GM19193 (cell line): ENCODE results near the gene STX8.
A peak's percentile ranks its signal among the peaks of the same experiment; 100 is the strongest.

Source experiments
- POLR2A ChIP-seq: IDR thresholded peaks from 4 replicates; pipeline ENCODE4 v1.6.1; 2011; ENCODE audit not compliant: insufficient read depth, insufficient read length; ENCODE audit errors: extremely low read depth

Gene STX8, protein sequence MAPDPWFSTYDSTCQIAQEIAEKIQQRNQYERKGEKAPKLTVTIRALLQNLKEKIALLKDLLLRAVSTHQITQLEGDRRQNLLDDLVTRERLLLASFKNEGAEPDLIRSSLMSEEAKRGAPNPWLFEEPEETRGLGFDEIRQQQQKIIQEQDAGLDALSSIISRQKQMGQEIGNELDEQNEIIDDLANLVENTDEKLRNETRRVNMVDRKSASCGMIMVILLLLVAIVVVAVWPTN

DNA sequence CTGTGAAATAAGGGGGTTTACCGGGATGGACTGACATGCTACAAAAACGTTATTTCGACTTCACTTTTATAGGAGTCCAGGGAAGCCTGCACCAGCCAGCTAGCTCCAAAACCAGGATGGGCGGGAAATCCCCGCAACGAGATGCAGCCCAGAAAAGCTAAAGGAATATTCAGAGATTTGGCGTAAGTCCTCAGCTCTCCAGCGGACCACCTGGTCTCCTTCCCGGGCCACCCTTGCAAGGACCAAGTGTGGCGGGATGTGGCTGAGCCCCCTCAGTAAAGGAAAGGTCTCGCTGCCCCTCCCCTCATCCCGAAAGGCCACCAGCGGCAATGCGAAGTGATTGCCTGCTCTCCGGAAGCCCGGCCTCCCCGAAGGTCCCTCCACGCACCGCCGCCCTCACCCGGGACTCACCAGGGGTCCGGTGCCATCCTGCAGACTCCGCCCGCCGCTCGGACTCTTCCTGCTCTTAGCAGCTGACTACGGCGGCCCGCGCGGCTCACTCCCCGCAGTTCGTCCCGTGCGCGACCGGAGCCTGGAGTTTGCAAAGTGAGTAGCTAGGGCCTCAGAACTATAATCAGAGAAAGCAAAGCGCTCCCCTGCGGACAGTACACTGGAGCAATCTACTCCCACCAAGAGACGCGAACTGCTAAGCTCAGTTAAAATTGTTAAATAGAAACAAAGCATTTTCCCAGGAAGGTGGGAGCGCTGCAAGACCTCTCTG, at the start of gene STX8:
Gene STX8, minus strand, starts transcription at position 440 of the 721 bp plus-strand sequence. Its CDS starts 12 bp downstream, at position 428.
- TF ChIP-seq POLR2A, result peak; percentile 79

- no peak for TF ChIP-seq POLR2A
Observed at GRCh38 chr17:9622961-9623360, 47.3 kb upstream of the STX8 start.

GRCh38 chr17:9615486-9615885, 39.9 kb upstream of the STX8 start:
- TF ChIP-seq POLR2A, result no peak

- no peak for TF ChIP-seq POLR2A
Observed at GRCh38 chr17:9612006-9612405, 36.4 kb upstream of the STX8 start.

DNA sequence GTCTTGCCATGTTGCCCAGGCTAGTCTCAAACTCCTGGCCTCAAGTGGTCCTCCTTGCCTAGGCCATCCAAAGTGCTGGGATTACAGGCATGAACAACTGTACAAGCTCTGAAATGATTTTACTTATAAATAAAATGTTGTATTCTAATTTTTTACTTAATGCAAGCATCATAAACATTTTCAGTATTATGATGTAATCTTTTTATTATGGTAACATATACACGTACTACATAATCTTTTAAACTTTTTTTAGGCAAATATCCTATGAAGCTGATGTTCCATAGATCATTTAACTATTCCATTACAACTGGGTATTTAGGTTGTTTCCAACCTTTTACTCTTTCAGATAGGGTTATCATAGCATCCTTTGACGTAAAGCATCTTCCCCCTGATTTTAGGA, 35.9 kb upstream of the STX8 start:
- TF ChIP-seq POLR2A, result no peak

- TF ChIP-seq POLR2A, result no peak
Observed at GRCh38 chr17:9606453-9606852, 30.8 kb upstream of the STX8 start.

- no peak for TF ChIP-seq POLR2A
Observed at GRCh38 chr17:9598661-9599060, 23.0 kb upstream of the STX8 start.

DNA sequence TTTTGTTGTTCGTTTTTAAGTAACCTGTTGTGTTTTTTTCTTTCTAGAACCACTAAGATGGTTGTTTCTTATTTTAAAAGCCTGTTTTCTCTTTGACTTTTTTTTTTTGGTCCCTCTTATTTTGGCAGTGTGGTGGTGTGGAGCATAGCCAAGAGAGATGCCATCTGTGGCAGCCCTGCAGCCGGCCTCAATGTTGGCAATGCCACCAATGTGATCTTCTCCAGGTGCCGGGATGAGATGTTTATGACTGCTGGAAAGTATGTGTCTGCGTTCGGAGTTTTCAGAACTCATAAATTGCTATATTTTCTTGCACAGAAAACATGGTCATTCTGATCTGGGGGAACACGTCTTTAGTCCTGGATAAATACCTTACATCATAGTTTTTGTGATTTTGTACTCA, 18.4 kb upstream of the STX8 start:
- no peak for TF ChIP-seq POLR2A

DNA sequence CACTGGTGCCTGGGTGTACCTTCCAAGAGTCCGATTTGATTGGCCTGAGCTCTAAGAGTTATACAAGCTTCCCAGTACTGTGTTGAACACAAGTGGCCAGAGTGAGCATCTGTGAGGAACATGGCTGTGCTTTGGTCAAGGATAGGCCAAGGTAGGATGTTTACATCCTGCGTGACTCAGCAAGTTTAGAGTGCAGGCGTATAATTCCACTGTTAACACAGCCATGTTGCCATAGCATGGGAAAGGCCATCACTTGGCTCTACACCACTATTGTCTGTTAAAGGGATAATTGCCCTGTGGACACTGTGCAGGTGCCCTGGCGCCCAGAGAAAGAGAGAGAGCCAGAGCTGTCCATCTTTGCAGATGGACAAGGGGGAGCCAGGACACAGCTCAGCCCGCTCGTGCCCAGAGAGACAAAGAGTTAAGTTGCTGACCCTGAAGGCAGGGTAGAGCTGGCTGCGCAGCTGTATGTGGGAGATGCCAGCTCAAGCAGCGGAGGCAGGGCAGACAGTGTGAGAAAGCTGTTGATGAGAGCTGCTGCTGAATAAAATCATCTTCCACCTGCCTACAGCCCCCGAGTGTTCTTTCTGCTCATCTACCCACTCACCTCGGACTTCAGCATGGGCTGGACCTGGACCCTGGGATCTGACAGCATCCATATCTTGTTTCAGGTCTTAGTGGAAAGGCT, 12.5 kb upstream of the STX8 start:
- no peak for TF ChIP-seq POLR2A

DNA sequence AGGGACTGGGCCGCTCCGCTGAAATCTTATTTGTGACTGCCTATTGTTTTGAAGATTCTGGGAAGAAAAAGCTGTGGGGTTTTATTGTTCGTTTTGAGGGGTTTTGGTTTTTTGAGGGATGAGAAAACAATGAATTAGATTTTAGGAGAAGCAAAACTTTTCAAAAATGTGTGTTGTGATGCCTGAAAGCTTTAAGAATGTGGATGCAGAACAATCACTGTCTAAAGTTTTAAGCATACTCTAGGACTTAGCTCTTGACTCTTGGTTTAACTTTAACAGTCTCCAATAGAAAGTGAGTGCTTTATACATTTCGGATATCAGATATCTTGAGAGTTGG, 1.7 kb upstream of the STX8 start:
- no peak for TF ChIP-seq POLR2A

GRCh38 chr17:9576521-9577372, 1.1 kb upstream of the STX8 start, which contains the start of gene CFAP52:
TSS of gene CFAP52 (plus strand) at chr17:9576642. CDS start at chr17:9576696, 54 bp downstream.
- TF ChIP-seq POLR2A, result no peak

DNA sequence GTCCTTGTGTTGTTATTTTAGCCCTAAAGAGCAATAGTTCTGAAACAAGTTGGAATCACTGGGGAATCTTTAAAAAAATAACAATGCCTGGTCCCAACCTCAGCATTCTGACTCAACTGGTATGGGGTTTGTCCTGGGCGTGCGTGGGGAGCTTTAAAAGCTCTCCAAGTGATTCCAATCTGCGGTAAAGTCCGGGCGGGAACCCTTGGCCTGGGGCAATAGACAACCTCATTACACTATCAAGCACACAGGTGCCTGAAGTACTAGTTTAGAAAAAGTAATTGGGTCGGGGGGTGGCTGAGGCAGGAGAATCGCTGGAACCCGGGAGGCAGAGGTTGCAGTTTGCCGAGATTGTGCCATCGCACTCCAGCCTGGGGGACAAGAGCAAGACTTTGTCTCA, 4.4 kb downstream of the STX8 start:
- no peak for TF ChIP-seq POLR2A

- TF ChIP-seq POLR2A, result no peak
Observed at GRCh38 chr17:9568957-9569588, 6.5 kb downstream of the STX8 start.

DNA sequence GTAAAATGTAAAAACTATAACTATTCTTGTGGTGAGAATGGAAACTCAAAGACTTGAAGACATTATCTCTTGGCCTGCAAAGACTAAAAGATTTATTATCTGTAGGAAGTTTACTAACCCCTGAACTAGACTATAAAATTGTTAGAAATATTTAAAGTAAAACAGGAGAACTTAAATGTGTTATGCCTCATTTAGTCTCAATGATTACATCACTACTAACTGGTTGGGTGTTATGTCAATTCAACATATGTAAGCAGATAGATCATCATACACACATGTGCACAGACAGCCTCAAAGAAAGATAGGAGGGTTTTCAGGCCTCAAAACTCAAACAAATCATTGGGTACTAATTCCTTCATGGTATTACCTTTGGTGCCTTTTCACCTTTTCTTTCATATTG, 7.6 kb downstream of the STX8 start:
- TF ChIP-seq POLR2A, result no peak

- TF ChIP-seq POLR2A, result no peak
Observed at GRCh38 chr17:9566067-9566466, 9.6 kb downstream of the STX8 start.

- TF ChIP-seq POLR2A, result no peak
Observed at GRCh38 chr17:9564104-9564503, 11.5 kb downstream of the STX8 start.
